Natural killer cell (primary cell): ENCODE measurements around the gene NAV3. TPM values are rescaled to one million over a fixed set of nuclear protein-coding genes. Genes with fewer than 3 reads are reported as not detected.

Source experiments
- ATAC-seq, 3 donors: fragments of 150-1000 bp in 2 of 3; fragments of 200-7000 bp in 1 of 3; cut with Tn5 transposase; 1 replicate in 1 of 3; 2 replicates in 2 of 3; pipeline ENCODE4 v1.10.0; 2021; ENCODE audit warnings: mild to moderate bottlenecking in 2 of 3, moderate library complexity in 2 of 3
- DNase-seq, 2 donors: peaks; one replicate each; pipeline versions ENCODE4 v3.0.0 to v3.0.0-alpha.2; 2013 to 2021; ENCODE audit warnings: mixed read lengths in 1 of 2
- H3K27ac ChIP-seq: one replicate; pipeline ENCODE4 v1.5.1; 2013; ENCODE audit warnings: mild to moderate bottlenecking, low read length
- H3K27me3 ChIP-seq: one replicate; pipeline ENCODE4 v1.6.1; 2013; ENCODE audit warnings: low read length; ENCODE audit not compliant: control insufficient read depth, insufficient read depth
- H3K36me3 ChIP-seq: one replicate; pipeline ENCODE4 v1.6.1; 2013; ENCODE audit warnings: low read length; ENCODE audit not compliant: control insufficient read depth, insufficient read depth
- H3K4me1 ChIP-seq: one replicate; pipeline ENCODE4 v1.6.1; 2013; ENCODE audit warnings: low read length; ENCODE audit not compliant: control insufficient read depth, insufficient read depth
- H3K4me3 ChIP-seq: one replicate; pipeline ENCODE4 v1.5.1; 2013; ENCODE audit warnings: low read length
- H3K9me3 ChIP-seq: one replicate; pipeline ENCODE4 v1.6.1; 2013; ENCODE audit warnings: low read length; ENCODE audit not compliant: control insufficient read depth, insufficient read depth
- H3K27ac Mint-ChIP-seq, 2 donors: one replicate each; pipeline ENCODE4 v1.8.0; 2022; ENCODE audit warnings: mild to moderate bottlenecking in 2 of 2, mixed read lengths in 2 of 2, moderate library complexity in 1 of 2
- H3K27me3 Mint-ChIP-seq, 2 donors: one replicate each; pipeline ENCODE4 v1.8.0; 2022; ENCODE audit warnings: low read depth in 2 of 2, mixed read lengths in 2 of 2
- H3K36me3 Mint-ChIP-seq: one replicate; pipeline ENCODE4 v1.8.0; 2022; ENCODE audit warnings: mixed read lengths
- H3K4me1 Mint-ChIP-seq, 2 donors: one replicate each; pipeline ENCODE4 v1.8.0; 2022; ENCODE audit warnings: mixed read lengths in 2 of 2
- H3K4me3 Mint-ChIP-seq: one replicate; pipeline ENCODE4 v1.8.0; 2022; ENCODE audit warnings: mild to moderate bottlenecking, moderate library complexity, mixed read lengths
- H3K9me3 Mint-ChIP-seq, 2 donors: one replicate each; pipeline ENCODE4 v1.8.0; 2022; ENCODE audit warnings: mixed read lengths in 2 of 2
- CTCF ChIP-seq: fragments of 200-600 bp; IDR thresholded peaks from one replicate; pipeline ENCODE4 v1.8.0; 2022; ENCODE audit warnings: antibody characterized with exemption
- WGBS: methylation state at CpG from one replicate; pipeline ENCODE4 v1.1.7; 2013; ENCODE audit warnings: missing lambda C conversion rate; ENCODE audit not compliant: insufficient coverage; 5-methylcytosine and 5-hydroxymethylcytosine counted together
- intact Hi-C: fragments of 100-400 bp; cut with micrococcal nuclease; formaldehyde crosslinking; loops from one replicate; pipeline ENCODE4 v1.14.2; 2022
- total RNA-seq, 4 donors: library from RNA; stranded (reverse); fragments of 120-200 nt in 1 of 4; gene quantifications; one replicate each; pipeline versions ENCODE4 v1.2.3 to v1.2.4, GENCODE V29; 2013 to 2022

Gene NAV3
- total RNA-seq, 3 donors from 2014 or later (not counting 1 experiment from before 2014, with no cell fraction given) = not detected

- H3K4me1 ChIP-seq = no peaks in the 10 kb centered on the region
- peaks cover 2 to 4% of the 10 kb centered on the region in 2 donors for H3K9me3 Mint-ChIP-seq
- no peaks in the 10 kb centered on the region for H3K36me3 ChIP-seq
- no peaks in the 10 kb centered on the region for H3K9me3 ChIP-seq
- no peaks in the 10 kb centered on the region for H3K27me3 ChIP-seq
- no peaks in the 10 kb centered on the region for H3K27me3 Mint-ChIP-seq
- H3K4me3 ChIP-seq = no peak overlapping the region
- no peak overlapping the region for H3K27ac Mint-ChIP-seq
- TF ChIP-seq CTCF = no peak
- no peaks in the 10 kb centered on the region for H3K4me1 Mint-ChIP-seq
- H3K27ac ChIP-seq = no peak overlapping the region
- DNase-seq (no peak), ATAC-seq (no peak)
- no peak overlapping the region for H3K4me3 Mint-ChIP-seq
- 99% methylated on average over 2 of the region's 4 CpGs for whole genome bisulfite sequencing
- no peaks in the 10 kb centered on the region for H3K36me3 Mint-ChIP-seq
- intact Hi-C loops = no loop called here
Measured at GRCh38 chr12:78085542-78086182, 255.0 kb downstream of the NAV3 start.

- Histone ChIP-seq H3K4me3 (no peak overlapping the region), H3K27me3 (no peaks in the 10 kb centered on the region), H3K27ac (no peak overlapping the region), H3K36me3 (no peaks in the 10 kb centered on the region), H3K9me3 (no peaks in the 10 kb centered on the region), H3K4me1 (no peaks in the 10 kb centered on the region)
- no peaks in the 10 kb centered on the region for H3K27me3 Mint-ChIP-seq
- H3K9me3 Mint-ChIP-seq = peaks cover 0 to 4% of the 10 kb centered on the region in 2 donors
- intact Hi-C loops = no loop called here
- ATAC-seq (no peak), DNase-seq (no peak)
- no peak for TF ChIP-seq CTCF
- no peaks in the 10 kb centered on the region for H3K4me1 Mint-ChIP-seq
- H3K27ac Mint-ChIP-seq = no peak overlapping the region
- H3K36me3 Mint-ChIP-seq = no peaks in the 10 kb centered on the region
- no peak overlapping the region for H3K4me3 Mint-ChIP-seq
Measured at GRCh38 chr12:78086553-78087362, 256.1 kb downstream of the NAV3 start.

- no peaks in the 10 kb centered on the region for H3K27me3 ChIP-seq
- Mint-ChIP-seq H3K27me3 (no peaks in the 10 kb centered on the region), H3K4me3 (no peak overlapping the region), H3K36me3 (no peaks in the 10 kb centered on the region), H3K27ac (no peak overlapping the region), H3K4me1 (no peaks in the 10 kb centered on the region), H3K9me3 (peaks cover 0 to 4% of the 10 kb centered on the region in 2 donors)
- no peak for ATAC-seq
- 86% methylated on average over 1 of the region's 1 CpG for WGBS
- no peak for TF ChIP-seq CTCF
- intact Hi-C loops = no loop called here
- no peak overlapping the region for H3K27ac ChIP-seq
- H3K9me3 ChIP-seq = no peaks in the 10 kb centered on the region
- H3K36me3 ChIP-seq = no peaks in the 10 kb centered on the region
- DNase-seq = no peak
- no peaks in the 10 kb centered on the region for H3K4me1 ChIP-seq
- H3K4me3 ChIP-seq = no peak overlapping the region
Measured at GRCh38 chr12:78087363-78087675, 256.6 kb downstream of the NAV3 start.
